Ectodermal cell (in vitro differentiated cells): ENCODE measurements around the gene PPIL4.
"Not testable (repeated sequence)": the region's sequence is repeated elsewhere in the genome, so short reads cannot be mapped to it uniquely, and the experiment has no call there.

Source experiments
- H3K27ac ChIP-seq: 2 replicates; pipeline ENCODE4 v1.7.0; 2013; ENCODE audit warnings: mild to moderate bottlenecking, low read depth, low read length; ENCODE audit not compliant: insufficient read depth, poor library complexity, severe bottlenecking
- H3K27me3 ChIP-seq: 2 replicates; pipeline ENCODE4 v1.7.0; 2013; ENCODE audit warnings: mild to moderate bottlenecking, low read length; ENCODE audit not compliant: insufficient read depth, control insufficient read depth, poor library complexity, severe bottlenecking
- H3K36me3 ChIP-seq: one replicate; pipeline ENCODE4 v1.7.0; 2013; ENCODE audit warnings: low read length; ENCODE audit not compliant: control insufficient read depth, insufficient read depth
- H3K4me1 ChIP-seq: one replicate; pipeline ENCODE4 v1.7.0; 2013; ENCODE audit warnings: low read length; ENCODE audit not compliant: control insufficient read depth, insufficient read depth
- H3K4me3 ChIP-seq: 2 replicates; pipeline ENCODE4 v1.7.0; 2013; ENCODE audit warnings: low read depth, low read length, control low read depth; ENCODE audit not compliant: insufficient read depth
- H3K9me3 ChIP-seq: 2 replicates; pipeline ENCODE4 v1.7.0; 2013; ENCODE audit warnings: mild to moderate bottlenecking, low read length, moderate library complexity; ENCODE audit not compliant: control insufficient read depth
- WGBS, 2 experiments: methylation state at CpG; one replicate each; pipeline ENCODE4 v1.1.7; 2013; ENCODE audit warnings: missing lambda C conversion rate in 2 of 2; 5-methylcytosine and 5-hydroxymethylcytosine counted together

The PPIL4 gene

DNA sequence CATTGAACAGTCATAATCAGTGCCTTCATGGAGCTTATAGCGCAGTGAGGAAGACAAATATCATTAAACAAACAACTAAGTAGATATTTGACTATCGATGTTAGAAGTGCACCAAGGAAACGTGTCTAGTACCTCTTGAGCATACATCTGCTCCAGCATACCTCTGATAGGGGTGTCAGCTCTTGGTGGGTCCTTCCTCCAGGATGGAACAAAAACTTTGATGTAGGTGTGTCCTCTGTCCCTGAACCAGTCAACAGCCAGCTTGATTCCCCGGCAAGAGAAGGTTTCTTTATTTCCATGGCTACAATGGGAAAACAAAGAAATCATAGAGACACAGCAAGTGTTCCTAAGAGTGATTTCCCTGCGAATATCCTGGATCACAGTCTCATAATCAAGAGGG is 84.2 kb downstream of the PPIL4 start:
- 92 to 93% methylated on average over 5 of the region's 5 CpGs for WGBS, 2 experiments
- Histone ChIP-seq H3K27ac (no peak overlapping the region), H3K27me3 (no peaks in the 10 kb centered on the region), H3K36me3 (no peaks in the 10 kb centered on the region), H3K4me1 (no peaks in the 10 kb centered on the region), H3K4me3 (no peak overlapping the region), H3K9me3 (no peaks in the 10 kb centered on the region)

DNA sequence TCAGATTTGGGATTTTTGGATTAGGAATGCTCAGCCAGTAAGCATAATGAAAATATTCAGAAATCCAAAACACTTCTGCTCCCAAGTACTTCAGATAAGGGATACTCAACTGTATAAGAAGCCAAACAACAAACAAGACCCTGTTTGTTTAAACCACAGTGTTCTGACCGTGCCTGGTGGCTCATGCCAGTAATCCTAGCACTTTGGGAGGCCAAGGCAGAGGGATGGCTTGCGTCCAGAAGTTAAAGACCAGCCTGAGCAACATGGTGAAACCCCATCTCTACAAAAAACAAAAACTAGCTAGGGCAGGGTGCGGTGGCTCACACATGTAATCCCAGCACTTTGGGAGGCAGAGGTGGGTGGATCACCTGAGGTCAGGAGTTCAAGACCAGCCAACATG is 85.6 kb downstream of the PPIL4 start:
- not testable (repeated sequence) for H3K9me3 ChIP-seq, H3K4me3 ChIP-seq, H3K36me3 ChIP-seq, H3K27ac ChIP-seq, H3K27me3 ChIP-seq, H3K4me1 ChIP-seq
- WGBS, 2 experiments, result 78 to 89% methylated on average over 3 of the region's 3 CpGs

DNA sequence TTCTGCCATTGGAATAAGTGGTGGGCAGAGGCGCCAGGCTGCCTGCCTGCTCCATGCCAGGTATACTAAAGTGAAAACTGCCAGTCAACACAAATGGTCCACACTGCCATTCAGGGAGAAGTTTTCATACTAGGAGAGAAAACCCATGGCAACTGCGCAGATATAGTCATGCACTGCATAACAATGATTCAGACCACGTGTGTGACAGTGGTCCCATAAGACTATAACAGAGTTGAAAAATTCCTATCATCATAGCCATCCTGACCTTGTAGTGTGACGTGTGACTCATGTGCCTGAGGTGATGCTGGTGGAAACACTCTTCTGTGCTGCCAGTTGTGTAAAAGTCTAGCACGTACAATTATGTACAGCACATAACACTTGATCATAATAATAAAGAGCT is 86.1 kb downstream of the PPIL4 start:
- 93 to 97% methylated on average over 5 of the region's 5 CpGs for WGBS, 2 experiments
- Histone ChIP-seq H3K27me3 (no peaks in the 10 kb centered on the region), H3K4me1 (no peaks in the 10 kb centered on the region), H3K27ac (no peak overlapping the region), H3K4me3 (no peak overlapping the region), H3K9me3 (no peaks in the 10 kb centered on the region), H3K36me3 (no peaks in the 10 kb centered on the region)

DNA sequence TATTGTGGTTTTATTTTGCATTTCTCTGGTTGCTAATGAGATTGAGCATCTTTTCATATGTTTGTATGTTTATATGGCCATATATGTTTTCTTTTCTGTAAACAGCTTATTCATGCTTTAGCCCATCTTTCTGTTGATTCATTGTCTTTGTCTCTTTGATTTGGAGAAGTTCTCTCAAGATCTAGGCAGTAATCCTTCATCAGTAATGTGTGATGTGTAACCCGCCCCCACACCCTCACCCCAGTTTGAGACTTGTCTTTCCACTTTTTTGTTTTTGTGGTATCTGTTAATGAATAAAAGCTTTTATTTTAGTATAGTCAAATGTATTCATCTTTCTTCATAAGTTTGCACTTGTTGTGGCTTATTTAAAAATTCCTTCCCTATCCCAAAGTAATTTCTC is 87.0 kb downstream of the PPIL4 start:
- Histone ChIP-seq H3K9me3 (no peaks in the 10 kb centered on the region), H3K36me3 (no peaks in the 10 kb centered on the region), H3K27ac (no peak overlapping the region), H3K27me3 (no peaks in the 10 kb centered on the region), H3K4me1 (no peaks in the 10 kb centered on the region), H3K4me3 (no peak overlapping the region)
- WGBS, 2 experiments, result no CpG with 5 or more reads among the region's 1 CpG

DNA sequence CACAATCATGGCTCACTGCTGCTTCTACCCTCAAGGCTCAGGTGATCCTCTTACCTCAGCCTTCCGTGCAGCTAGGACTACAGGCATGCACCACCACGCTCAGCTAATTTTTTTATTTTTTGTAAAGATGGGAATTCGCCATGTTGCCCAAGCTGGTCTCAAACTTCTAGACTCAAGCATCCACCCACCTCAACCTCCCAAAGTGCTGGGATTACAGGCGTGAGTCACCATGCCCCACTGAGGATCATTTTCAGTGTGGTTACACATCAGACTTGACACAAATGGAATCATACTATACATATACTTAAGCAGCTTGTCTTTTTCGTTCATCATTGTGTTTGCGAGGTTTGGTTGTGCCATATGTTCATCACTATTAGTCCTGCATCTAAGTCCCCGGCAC is 87.6 kb downstream of the PPIL4 start:
- Histone ChIP-seq H3K9me3 (no peaks in the 10 kb centered on the region), H3K27me3 (peaks cover 1% of the 10 kb centered on the region), H3K27ac (no peak overlapping the region), H3K4me3 (no peak overlapping the region), H3K4me1 (no peaks in the 10 kb centered on the region), H3K36me3 (no peaks in the 10 kb centered on the region)
- 91 to 94% methylated on average over 7 of the region's 7 CpGs for WGBS, 2 experiments

DNA sequence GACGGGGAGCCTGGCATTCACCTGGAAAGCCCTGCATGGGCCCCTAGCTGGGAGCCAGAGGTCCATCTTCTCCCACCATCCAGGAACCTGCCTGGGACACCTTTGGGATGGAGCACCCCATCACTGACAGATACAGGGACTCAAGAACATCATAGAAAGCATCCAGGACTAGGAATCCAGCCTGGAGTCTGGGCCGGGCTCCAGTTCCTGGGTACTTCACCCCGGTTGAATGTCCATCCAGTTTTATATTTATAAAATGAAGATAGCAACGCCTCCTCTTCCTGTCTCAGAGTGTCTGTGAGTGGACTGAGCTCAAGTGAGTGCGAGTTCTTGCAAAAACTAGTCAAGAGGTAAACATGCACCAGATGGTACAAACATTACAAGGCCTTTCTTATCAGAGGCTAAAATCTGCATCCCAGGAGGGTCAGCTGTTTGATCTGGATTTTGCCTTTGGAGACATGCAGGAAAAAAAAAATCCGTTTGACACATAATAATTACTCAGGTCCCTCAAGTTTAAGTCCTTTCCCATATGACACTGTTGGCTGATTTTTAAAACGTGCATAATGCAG is 88.4 kb downstream of the PPIL4 start:
- Histone ChIP-seq H3K27ac (no peak overlapping the region), H3K4me1 (no peaks in the 10 kb centered on the region), H3K36me3 (no peaks in the 10 kb centered on the region), H3K9me3 (no peaks in the 10 kb centered on the region), H3K27me3 (peaks cover 9% of the 10 kb centered on the region), H3K4me3 (no peak overlapping the region)
- WGBS, 2 experiments, result 93% methylated on average over 7 of the region's 7 CpGs

DNA sequence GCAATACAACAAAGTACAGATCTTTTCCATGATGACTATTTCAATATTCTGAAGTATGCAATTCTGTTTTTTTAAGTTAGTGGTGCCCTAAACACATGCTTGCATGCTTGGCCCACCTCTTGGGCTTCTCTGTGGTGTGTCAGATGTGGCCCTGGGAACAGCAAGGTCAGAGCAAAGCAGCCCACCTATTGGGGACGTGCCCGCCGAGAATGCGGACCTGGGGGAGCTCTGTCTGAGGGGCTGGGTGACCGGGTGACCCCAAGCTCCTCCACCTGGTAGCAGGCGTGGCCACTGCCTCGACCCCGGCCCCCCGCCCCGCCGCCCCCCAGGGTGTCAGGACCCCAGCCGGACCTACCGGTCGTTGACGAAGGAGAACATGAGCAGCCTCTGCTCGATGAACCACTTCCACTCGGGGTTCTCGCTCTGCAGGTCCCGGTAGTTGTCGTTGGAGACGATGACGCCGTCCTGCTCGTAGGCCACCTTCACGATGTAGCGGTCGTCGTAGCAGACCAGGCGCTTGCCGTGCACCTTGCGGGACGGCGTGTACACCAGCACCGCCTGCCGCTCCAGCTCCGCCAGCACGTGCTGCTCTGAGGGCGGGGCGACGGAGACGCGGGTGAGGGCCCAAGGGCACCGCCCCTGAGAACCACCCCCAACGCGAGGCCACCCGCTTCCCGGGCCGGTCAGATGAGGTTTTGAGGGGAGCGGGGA is 89.4 kb downstream of the PPIL4 start:
- H3K36me3 ChIP-seq, result no peaks in the 10 kb centered on the region
- no peak overlapping the region for H3K27ac ChIP-seq
- WGBS, 2 experiments, result 93 to 94% methylated on average over 49 of the region's 49 CpGs
- H3K27me3 ChIP-seq, result peaks cover 18% of the 10 kb centered on the region
- peaks cover 2% of the 10 kb centered on the region for H3K4me1 ChIP-seq
- H3K9me3 ChIP-seq, result no peaks in the 10 kb centered on the region
- no peak overlapping the region for H3K4me3 ChIP-seq

DNA sequence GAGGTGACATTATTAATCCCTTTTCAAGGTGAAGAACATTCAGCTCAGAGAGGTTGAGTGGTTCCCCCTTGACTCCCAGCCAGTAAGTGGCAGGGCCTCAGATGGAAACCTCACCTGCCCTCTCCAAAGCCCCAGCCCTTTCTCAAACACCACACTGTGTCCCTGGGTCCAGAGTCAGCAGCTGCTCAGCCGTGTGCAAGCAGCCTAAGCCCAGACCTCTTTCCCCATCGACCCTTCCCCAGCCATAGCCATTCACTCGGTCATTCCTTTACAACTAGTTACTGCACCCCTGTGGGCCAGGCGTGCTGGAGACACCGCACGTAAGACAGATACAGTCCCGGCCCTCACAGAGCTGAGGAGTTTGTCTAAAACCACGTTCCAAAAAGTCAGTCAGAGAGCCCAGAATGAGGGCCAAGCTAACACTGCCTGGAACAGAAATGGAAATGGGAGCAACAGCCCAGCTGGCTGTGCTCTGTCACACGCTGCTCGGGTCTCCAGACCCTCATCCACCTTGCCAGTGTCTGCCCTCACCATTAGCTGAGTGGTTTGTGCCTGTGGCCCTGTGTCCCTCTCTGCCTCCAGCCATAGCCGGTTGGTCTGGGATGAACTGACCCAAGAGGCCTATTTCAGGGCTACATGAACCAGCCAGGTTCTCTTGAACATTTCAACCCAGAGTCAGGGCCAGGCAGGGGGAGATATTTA is 90.7 kb downstream of the PPIL4 start:
- no peaks in the 10 kb centered on the region for H3K9me3 ChIP-seq
- 91 to 92% methylated on average over 11 of the region's 11 CpGs for WGBS, 2 experiments
- H3K27me3 ChIP-seq, result peaks cover 31% of the 10 kb centered on the region
- H3K27ac ChIP-seq, result no peak overlapping the region
- H3K4me3 ChIP-seq, result no peak overlapping the region
- no peaks in the 10 kb centered on the region for H3K36me3 ChIP-seq
- H3K4me1 ChIP-seq, result peaks cover 4% of the 10 kb centered on the region
